Stomach (tissue), 9 donors: ENCODE results near the gene UMAD1. TPM values are rescaled to one million over a fixed set of nuclear protein-coding genes. Genes with fewer than 3 reads are reported as not detected.
A peak's percentile ranks its signal among the peaks of the same experiment; 100 is the strongest.
"Not testable (repeated sequence)": the region's sequence is repeated elsewhere in the genome, so short reads cannot be mapped to it uniquely, and the experiment has no call there.

Experiments used
- DNase-seq, 2 donors: peaks; one replicate each; pipeline versions ENCODE4 v3.0.0 to v3.0.0-alpha.2; 2013 to 2019
- H3K27ac ChIP-seq, 5 donors: fragments of 200-600 bp in 4 of 5; sonication (generic) in 4 of 5; one replicate each; pipeline ENCODE4 v1.5.1; 2013 to 2019; ENCODE audit warnings: mild to moderate bottlenecking in 1 of 5, moderate library complexity in 1 of 5
- H3K27me3 ChIP-seq, 3 donors: fragments of 200-600 bp; sonication (generic); one replicate each; pipeline ENCODE4 v1.5.1; 2017 to 2019; ENCODE audit warnings: mixed run types in 1 of 3
- H3K36me3 ChIP-seq, 4 donors: fragments of 200-600 bp; sonication (generic); 1 replicate in 3 of 4; 2 replicates in 1 of 4; pipeline ENCODE4 v1.5.1; 2016 to 2019
- H3K4me1 ChIP-seq, 4 donors: fragments of 200-600 bp; sonication (generic); one replicate each; pipeline ENCODE4 v1.5.1; 2016 to 2019
- H3K4me3 ChIP-seq, 4 donors: fragments of 200-600 bp; sonication (generic) in 3 of 4; one replicate each; pipeline ENCODE4 v1.5.1; 2016 to 2019; ENCODE audit warnings: mild to moderate bottlenecking in 1 of 4
- H3K9me3 ChIP-seq, 4 donors: fragments of 200-600 bp; sonication (generic); one replicate each; pipeline ENCODE4 v1.5.1; 2016 to 2019
- EP300 ChIP-seq: sonication (generic); formaldehyde crosslinking; IDR thresholded peaks from one replicate; pipeline ENCODE4 v1.6.1; 2017; ENCODE audit warnings: antibody characterized with exemption
- POLR2A ChIP-seq, 4 donors: fragments of 450-650 bp; IDR thresholded peaks; one replicate each; pipeline ENCODE4 v1.6.1; 2016; ENCODE audit warnings: antibody characterized with exemption in 4 of 4, control low read depth in 2 of 4, mild to moderate bottlenecking in 1 of 4, moderate library complexity in 1 of 4
- POLR2AphosphoS5 ChIP-seq, 3 donors: sonication (generic); formaldehyde crosslinking; IDR thresholded peaks; one replicate each; pipeline ENCODE4 v1.6.1; 2016; ENCODE audit warnings: antibody characterized with exemption in 3 of 3
- WGBS, 5 donors: extraction: QIAGEN DNeasy Blood & Tissue Kit in 3 of 5; methylation state at CpG; one replicate each; pipeline versions ENCODE4 v1.1.5 to v1.1.7; 2013 to 2018; 5-methylcytosine and 5-hydroxymethylcytosine counted together
- intact Hi-C: fragments of 100-400 bp; cut with DNase I; formaldehyde crosslinking; loops from one replicate; pipeline ENCODE4 v1.15.1; 2023; ENCODE audit warnings: low total_unique reads
- polyA plus RNA-seq, 3 donors: library from polyadenylated mRNA; stranded (reverse); fragments of 200-250 nt; gene quantifications; one replicate each; pipeline ENCODE4 v1.2.3, GENCODE V29; 2013
- total RNA-seq, 5 donors: library from RNA; depleted of rRNA; stranded (reverse); fragments of >200 nt; gene quantifications; one replicate each; pipeline versions ENCODE4 v1.1.0 to v1.2.3, GENCODE V29; 2014 to 2016
- TF ChIP-seq, protein P1 (sequence below), 7 experiments: fragments of 450-650 bp in 4 of 7; fragments of 200-600 bp in 3 of 7; sonication (generic) in 3 of 7; IDR thresholded peaks; one replicate each; pipeline ENCODE4 v1.5.1; 2016 to 2019; ENCODE audit warnings: antibody characterized with exemption in 7 of 7, control low read depth in 2 of 7, mild to moderate bottlenecking in 1 of 7
- donor health status: healthy with polysubstance abuse.
- donor health status: Bipolar disorder and iron deficiency.
- donor health status: healthy.

UMAD1 gene
- total and polyA plus RNA-seq, 8 donors = 7.8 to 175 (median 30.1) TPM

DNA sequence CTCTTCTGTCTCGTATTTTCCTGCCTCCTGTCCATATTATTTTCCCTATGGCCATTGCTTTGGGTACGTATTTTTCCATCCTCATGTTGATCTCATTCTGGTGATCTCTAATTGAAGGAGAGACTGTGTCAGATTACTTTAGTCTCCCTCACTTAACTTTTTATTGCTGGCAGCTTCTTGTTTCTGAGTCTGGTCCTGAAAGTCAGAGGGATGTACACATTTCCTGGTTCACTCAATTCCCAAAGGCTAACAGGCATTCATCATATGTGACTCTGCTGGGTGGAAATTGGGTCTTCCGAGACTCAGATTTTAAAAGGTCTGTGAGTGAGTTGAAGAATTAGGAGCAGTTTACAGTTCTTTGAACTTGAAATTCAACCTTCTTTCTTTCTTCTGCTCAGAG lies 10.9 kb downstream of the UMAD1 start:
- H3K4me3 ChIP-seq = no peak overlapping the region
- intact Hi-C loops = no loop called here
- peaks cover 0 to 52% (median 7%) of the 10 kb centered on the region in 4 donors for H3K4me1 ChIP-seq
- H3K27me3 ChIP-seq = no peaks in the 10 kb centered on the region
- WGBS, 5 donors = 50 to 88% (median 74%) methylated on average over 3 of the region's 3 CpGs
- no peak for DNase-seq
- no peaks in the 10 kb centered on the region for H3K9me3 ChIP-seq
- no peaks in the 10 kb centered on the region for H3K36me3 ChIP-seq
- no peak overlapping the region for H3K27ac ChIP-seq
- TF ChIP-seq, protein P1, sequence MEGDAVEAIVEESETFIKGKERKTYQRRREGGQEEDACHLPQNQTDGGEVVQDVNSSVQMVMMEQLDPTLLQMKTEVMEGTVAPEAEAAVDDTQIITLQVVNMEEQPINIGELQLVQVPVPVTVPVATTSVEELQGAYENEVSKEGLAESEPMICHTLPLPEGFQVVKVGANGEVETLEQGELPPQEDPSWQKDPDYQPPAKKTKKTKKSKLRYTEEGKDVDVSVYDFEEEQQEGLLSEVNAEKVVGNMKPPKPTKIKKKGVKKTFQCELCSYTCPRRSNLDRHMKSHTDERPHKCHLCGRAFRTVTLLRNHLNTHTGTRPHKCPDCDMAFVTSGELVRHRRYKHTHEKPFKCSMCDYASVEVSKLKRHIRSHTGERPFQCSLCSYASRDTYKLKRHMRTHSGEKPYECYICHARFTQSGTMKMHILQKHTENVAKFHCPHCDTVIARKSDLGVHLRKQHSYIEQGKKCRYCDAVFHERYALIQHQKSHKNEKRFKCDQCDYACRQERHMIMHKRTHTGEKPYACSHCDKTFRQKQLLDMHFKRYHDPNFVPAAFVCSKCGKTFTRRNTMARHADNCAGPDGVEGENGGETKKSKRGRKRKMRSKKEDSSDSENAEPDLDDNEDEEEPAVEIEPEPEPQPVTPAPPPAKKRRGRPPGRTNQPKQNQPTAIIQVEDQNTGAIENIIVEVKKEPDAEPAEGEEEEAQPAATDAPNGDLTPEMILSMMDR (IDR thresholded peaks at IDR 0.05) = no peak
- no peak for TF ChIP-seq POLR2A (IDR thresholded peaks at IDR 0.05)

DNA sequence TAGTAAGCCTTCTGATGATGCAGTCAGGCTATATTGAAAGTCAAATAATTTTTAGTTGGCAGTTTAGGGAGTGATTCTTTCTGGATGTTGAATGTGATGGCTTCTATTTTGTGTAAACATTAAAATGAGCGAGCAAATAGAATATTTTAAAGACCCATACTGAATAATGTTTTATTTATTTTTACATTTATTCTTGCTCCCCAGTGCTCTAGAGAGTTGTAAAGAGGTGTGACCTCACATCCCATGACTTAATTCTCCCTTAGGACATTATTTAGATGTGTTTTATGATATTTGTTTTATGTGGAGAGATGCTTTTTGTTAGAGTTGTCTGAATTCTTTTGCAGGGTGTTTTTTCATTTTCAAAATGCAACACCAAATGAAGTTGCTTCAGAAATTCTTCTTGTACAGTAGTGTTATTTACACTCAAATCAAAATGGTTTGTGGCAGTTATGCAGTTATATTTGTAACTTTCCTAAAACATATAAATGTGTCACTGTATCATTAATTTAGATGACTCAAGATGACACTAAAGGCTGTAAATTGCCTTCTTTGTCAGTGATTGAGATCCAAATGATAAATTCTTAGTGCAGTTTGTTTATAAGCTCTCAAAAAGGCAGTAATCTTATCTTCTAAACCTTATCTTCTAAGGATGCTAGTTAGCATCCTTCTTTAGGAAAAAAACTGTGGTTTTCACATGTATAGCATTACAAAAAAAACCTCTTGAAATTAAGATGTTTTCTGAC lies 12.4 kb downstream of the UMAD1 start:
- H3K27me3 ChIP-seq = no peaks in the 10 kb centered on the region
- H3K9me3 ChIP-seq = no peaks in the 10 kb centered on the region
- intact Hi-C loops = no loop called here
- no peak overlapping the region for H3K4me3 ChIP-seq
- 43 to 72% (median 55%) methylated on average over 1 of the region's 1 CpG for WGBS, 5 donors
- H3K4me1 ChIP-seq = peaks cover 0 to 47% (median 7%) of the 10 kb centered on the region in 4 donors
- H3K36me3 ChIP-seq = no peaks in the 10 kb centered on the region
- DNase-seq = no peak
- TF ChIP-seq POLR2A (IDR thresholded peaks at IDR 0.05) = no peak
- TF ChIP-seq, protein P1 (IDR thresholded peaks at IDR 0.05) = no peak
- TF ChIP-seq EP300 = no peak
- TF ChIP-seq POLR2AphosphoS5 (IDR thresholded peaks at IDR 0.05) = no peak
- no peak overlapping the region for H3K27ac ChIP-seq

DNA sequence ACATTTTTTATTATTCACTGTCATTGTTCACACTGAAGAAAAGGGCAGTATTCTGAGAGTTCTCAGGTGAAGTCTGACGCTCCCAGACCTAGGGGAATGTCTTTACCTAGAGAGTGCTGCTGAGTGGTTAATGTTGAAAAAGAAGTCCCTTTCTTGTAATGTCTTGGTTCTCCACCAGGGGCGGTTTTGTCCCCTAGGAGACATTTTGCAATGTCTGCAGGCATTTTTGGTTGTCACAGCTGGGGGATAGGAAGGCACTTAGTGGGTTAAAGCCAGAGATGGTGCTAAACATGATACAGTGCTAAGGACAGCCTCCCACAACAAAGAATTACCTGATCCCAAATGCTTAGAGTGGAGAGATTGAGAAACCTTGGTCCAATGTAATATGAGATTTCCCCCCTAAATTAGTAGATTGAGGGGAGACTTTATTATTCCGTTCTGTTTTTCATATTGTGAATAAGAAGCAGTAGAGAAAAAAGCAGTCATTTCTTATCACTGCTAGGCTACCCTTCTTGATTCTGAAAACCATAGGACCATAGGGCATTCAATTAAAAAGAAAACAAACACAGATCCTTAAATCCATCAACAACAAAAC lies 13.1 kb downstream of the UMAD1 start:
- intact Hi-C loops = no loop called here
- Histone ChIP-seq H3K4me3 (no peak overlapping the region), H3K36me3 (no peaks in the 10 kb centered on the region), H3K27me3 (no peaks in the 10 kb centered on the region), H3K27ac (no peak overlapping the region), H3K4me1 (peaks cover 0 to 47% (median 7%) of the 10 kb centered on the region in 4 donors), H3K9me3 (no peaks in the 10 kb centered on the region)
- 69 to 76% (median 74%) methylated on average over 3 of the region's 3 CpGs for WGBS, 5 donors
- no peak for TF ChIP-seq POLR2AphosphoS5 (IDR thresholded peaks at IDR 0.05)
- no peak for TF ChIP-seq EP300
- TF ChIP-seq POLR2A (IDR thresholded peaks at IDR 0.05) = no peak
- TF ChIP-seq, protein P1 (IDR thresholded peaks at IDR 0.05) = peak in 2 of 7 experiments; percentile 19 to 43
- DNase-seq = peak in 1 of 2 donors; percentile 24

DNA sequence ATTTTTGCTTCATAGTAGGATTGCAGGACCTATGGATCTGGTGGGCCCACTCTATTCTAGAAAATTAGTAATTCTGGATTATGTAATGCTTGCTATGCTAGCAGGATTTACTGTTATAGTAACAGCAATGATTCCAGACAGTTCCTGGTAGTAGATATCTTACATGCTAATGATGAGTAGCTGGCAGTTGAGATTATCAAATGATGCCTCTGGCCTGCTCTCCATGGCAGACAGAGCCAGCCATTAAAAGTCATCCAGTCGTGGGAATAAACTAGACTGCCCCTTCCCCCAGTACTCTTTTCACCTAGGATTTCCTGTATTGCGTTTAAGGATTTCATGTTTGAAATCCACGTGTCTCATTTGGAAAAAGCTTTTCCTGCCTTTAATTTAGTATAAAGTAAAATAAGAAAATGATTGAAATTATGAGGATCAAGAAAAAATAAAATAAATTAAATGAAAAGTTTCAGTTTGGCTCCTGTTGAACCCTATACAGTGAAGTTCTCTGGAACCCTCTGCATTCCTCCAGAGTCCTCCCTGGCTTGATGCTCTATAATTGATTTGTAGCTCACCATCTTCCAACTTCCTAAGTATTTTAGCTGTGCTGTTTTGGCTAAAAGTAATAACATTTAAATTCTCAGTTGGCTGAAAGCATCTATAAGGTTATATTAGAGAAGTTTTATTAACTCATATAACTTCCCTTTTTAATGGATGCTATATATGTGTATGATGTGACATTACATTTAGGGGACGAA lies 14.6 kb downstream of the UMAD1 start:
- H3K27me3 ChIP-seq = no peaks in the 10 kb centered on the region
- H3K36me3 ChIP-seq = no peaks in the 10 kb centered on the region
- no peak for DNase-seq
- H3K4me3 ChIP-seq = no peak overlapping the region
- intact Hi-C loops = no loop called here
- H3K9me3 ChIP-seq = no peaks in the 10 kb centered on the region
- TF ChIP-seq POLR2A (IDR thresholded peaks at IDR 0.05) = no peak
- TF ChIP-seq, protein P1 (IDR thresholded peaks at IDR 0.05) = no peak
- TF ChIP-seq EP300 = no peak
- TF ChIP-seq POLR2AphosphoS5 (IDR thresholded peaks at IDR 0.05) = no peak
- peaks cover 0 to 40% (median 7%) of the 10 kb centered on the region in 4 donors for H3K4me1 ChIP-seq
- 68 to 80% (median 73%) methylated on average over 4 of the region's 4 CpGs for WGBS, 5 donors
- no peak overlapping the region for H3K27ac ChIP-seq

DNA sequence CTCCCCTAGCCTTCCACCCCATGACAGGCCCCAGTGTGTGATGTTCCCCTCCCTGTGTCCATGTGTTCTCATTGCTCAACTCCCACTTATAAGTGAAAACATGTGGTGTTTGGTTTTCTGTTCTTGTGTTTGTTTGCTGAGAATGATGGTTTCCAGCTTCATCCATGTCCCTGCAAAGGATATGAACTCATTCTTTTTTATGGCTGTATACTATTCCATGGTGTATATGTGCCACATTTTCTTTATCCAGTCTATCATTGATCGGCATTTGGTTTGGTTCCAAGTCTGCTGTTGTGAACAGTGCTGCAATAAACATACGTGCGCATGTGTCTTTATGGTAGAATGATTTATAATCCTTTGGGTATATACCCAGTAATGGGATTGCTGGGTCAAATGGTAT lies 15.9 kb downstream of the UMAD1 start:
- H3K4me1 ChIP-seq = peaks cover 0 to 33% (median 8%) of the 10 kb centered on the region in 4 donors
- H3K27ac ChIP-seq, H3K36me3 ChIP-seq, H3K9me3 ChIP-seq, DNase-seq, H3K4me3 ChIP-seq, H3K27me3 ChIP-seq, intact Hi-C loops: not testable (repeated sequence)
- WGBS, 5 donors = 94 to 100% (median 96%) methylated on average over 3 of the region's 3 CpGs
